GM21423 (cell line): Measurements from ENCODE around the gene ZFYVE21.

Source experiments
- ATAC-seq: cut with Tn5 transposase; IDR thresholded peaks from one replicate; pipeline ENCODE4 v1.9.1; 2021; ENCODE audit warnings: mild to moderate bottlenecking, moderate library complexity; ENCODE audit not compliant: unreplicated experiment

ZFYVE21 gene

DNA sequence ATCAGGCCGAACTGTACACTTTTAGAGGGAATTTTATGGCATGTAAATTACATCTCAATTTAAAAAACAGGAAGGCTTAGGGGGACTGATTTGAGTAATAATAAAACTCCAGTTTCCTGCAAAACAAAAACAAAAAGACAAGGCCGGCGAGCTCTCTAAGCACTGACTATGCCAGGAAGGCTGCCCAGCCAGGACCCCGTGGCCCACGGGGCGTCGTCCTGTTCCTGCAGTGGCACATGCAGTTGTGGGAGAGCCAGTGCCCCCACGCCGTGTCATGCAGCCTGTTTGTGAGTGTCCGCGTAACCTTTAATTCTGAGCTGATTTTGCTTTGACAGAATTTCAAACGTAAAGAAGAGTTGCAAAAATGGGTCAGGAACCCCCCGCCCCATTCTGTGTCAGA lies 10.9 kb upstream of the ZFYVE21 start:
- ATAC-seq: no peak

- ATAC-seq: no peak
These were observed 10.5 kb upstream of the ZFYVE21 start for GRCh38 chr14:103705118-103705503.

GRCh38 chr14:103705504-103706284 lies 9.9 kb upstream of the ZFYVE21 start:
- ATAC-seq: no peak

- ATAC-seq: no peak
These were observed 8.9 kb upstream of the ZFYVE21 start for GRCh38 chr14:103706551-103707328.

DNA sequence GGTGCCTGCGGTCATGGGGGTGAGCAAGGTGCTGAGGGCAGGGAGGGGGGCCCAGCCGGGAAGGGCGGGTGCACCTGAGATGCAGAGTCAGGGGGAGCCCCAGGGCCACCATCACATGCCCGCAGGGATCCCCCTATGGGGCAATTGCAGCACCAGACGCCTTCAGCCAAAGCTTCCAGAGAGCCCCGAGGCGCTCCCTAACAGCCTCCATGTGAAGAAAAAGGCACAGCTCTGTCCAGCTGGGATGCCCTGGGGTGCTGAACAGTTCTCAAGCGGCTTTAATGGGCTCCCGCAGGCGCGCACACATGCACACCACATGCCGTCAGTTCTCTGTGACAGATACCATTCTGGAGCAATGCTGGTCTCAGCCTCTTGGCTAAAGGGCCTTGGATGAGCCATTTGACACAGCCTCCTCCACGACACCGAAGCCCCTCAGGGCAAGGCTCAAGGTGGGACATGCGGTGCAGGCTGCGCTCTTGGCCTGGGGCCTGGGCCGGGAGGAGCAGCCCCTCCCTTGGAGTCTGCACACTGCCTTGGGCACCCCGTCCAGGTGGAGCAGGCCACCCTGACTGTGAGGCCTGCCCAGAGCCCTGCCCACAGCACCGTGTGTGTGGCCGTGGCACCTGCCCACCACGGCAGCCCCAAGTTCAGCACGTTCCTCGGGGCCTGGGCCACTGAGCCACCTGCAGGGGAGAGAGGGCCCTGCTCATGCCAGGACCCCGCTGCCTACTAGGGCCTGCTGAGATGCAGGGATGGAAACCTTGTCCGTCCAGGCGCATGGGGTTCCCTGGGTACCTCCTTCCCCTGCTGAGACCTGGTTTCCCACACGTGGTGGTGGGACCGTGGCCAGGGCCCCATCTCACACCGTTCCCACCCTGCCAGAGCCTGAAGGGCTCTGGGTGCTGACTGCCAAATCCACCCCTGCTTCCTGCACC lies 8.0 kb upstream of the ZFYVE21 start:
- no peak for ATAC-seq

- no peak for ATAC-seq
These were observed 6.8 kb upstream of the ZFYVE21 start for GRCh38 chr14:103708750-103709187.

- ATAC-seq: no peak
These were observed 5.8 kb upstream of the ZFYVE21 start for GRCh38 chr14:103709814-103710213.

DNA sequence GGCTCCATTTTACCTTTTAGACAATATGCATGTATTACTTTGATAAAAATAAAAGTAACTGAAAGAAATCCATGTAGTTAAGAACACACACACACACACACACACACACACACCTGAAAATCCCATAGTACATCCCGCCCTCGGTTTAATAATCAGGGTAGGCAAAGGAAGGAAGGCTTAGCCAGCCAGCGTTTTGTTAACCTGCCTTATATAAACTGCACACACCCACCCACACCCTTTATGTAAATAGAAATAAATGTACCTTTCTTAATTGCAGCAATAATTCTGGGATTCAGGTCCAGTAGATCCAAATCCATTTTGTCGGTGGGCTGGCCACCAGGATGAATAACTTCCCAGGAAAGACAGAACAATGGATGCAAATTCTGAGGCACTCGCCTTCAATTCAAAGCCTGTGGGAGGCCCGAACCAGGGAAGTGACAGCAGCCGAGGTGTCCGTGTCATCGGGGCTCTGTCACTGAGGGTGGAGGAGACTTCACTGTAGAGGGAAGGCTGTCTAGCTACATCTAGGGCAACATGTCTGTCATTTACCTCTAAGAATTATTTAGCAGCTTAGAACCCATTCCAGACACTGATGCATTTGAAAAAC lies 4.7 kb upstream of the ZFYVE21 start:
- no peak for ATAC-seq

- ATAC-seq: no peak
These were observed 3.8 kb upstream of the ZFYVE21 start for GRCh38 chr14:103711516-103712431.

DNA sequence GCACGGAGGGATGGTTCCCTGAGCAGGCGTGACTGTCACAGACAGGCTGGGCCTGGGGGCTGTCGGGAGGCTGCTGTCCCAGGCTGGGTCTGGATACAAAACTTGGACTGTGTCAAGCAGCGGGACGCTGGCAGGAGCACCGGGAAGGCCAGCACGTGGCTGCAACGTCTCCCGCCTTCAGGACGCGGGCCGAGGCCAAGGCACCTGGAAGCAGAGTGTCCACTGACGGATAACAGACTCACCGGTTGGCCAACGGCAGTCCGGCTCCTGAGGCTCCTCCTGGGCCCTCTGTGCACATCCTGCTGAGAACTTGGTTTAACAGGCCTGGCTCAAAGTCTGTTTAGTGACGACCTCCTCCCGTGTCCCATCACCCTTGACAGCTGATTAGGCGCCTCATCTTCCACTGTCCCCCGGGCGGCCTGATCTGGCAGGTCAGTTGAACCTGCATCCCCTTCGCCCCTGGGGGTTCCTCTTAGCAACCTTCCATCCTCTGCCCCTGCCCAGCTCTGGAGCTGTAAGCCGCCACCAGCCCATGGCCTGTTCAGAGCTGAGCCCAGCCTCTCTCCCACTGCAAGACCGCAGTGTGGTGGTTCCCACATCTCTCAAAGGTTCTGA lies 2.9 kb upstream of the ZFYVE21 start:
- no peak for ATAC-seq

- ATAC-seq: no peak
These were observed 2.1 kb upstream of the ZFYVE21 start for GRCh38 chr14:103713304-103714062.

DNA sequence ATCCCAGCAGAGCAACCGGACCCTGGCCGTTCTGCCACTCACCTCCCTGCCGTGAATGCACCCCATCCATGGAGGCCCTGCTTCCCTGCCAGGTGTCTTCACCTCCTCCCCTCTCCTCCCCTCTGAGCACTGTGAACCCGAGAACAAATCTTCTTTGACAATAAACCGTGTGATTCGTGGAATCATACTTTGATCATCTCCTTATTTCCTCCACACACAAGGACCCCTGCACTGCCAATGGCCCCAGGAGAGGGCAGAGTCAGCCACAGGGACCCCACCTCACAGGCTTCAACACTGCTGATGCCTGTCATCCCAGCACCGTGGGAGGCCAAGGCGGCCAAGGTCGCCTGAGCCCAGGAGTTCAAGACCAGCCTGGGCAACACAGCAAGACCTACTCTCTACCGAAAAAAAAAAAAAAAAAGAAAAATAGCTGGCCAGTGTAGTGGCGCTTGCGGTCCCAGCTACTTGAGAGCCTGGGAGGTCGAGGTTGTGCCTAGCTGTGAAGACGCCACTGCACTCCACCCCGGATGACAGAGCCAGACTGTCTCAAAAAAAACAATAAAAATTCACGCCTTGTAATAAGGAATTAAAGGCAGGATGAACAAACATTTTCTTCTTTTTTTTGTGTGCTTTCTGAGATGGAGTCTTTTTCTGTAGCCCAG lies 1.4 kb upstream of the ZFYVE21 start:
- no peak for ATAC-seq

DNA sequence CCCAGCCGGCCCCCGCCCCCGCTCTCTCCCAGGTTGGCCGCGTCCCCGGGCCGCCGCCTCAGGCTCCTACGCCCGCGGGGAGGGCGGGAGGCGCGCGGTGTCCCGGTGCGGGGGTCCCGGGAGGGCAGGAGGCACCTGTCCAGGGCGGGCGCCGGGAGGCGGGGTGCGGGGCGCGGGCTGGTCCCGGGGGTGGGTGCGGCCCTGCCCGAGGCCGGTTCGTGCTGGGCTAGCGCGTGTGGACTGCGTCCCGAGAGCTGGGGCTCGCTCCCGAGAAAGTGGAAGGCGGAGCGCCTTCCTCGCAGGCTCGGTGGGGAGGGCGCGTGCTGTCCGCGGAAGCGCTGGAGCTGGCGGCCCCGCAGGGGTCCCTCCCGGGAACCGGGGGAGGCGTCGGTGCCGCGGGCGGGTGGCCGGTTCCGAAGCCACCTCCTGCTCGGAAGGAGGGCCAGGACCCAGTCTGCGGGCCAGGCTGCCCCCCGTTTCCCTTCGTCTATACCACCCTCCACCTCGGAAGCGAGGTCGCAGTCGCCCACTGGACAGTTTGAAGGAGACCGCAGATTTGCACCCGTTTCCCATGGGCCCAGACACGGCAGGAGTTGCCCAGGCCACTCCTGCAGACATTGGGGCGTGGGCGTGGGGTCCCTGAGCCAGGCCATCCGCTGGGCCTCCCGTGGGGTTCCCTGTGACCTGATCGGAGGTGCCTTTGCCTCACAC lies 636 bp downstream of the ZFYVE21 start:
- no peak for ATAC-seq

DNA sequence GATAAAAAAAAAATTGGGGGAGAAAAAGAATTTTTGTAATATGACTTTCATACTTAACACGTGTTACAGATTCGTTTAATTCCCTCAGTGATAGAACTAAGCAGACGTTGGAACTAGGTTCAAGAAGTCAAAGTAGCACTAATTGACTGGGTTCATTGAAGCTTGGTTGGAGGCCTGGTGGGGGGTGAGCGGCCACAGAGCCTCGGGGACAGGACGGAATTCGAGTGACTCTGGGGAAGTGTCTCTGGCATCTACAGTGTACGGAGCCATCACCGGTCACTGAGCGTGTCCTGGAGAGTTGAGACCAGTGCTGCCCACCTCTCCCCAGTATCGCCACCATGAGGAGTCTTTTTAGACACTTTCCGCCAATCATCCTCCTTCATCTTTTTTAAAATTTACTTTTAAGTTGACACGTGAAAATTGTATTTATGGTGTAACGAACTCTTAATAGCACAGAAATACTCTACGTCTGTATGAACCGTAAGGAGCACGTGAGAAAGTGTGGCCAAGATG lies 1.3 kb downstream of the ZFYVE21 start:
- no peak for ATAC-seq

DNA sequence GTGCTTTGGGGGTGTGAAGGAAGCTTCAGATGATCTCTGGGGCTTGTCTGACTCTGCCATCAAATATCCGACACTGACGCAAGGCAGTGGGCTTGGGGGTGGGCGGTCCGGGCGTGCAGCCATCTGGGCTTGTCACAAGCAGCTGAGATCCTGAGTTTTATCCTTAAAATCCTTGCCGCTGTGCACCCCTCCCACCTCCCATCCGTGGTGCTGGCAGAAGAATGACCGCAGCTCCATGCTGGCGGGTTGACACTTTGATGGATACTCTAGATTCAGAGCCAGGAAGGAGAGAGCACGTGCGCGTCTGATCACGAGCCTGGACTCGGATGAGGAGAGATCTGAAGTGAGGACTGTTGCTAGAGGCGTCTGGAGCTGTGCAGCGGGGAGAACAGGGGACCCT lies 3.0 kb downstream of the ZFYVE21 start:
- ATAC-seq: no peak

- no peak for ATAC-seq
These were observed 4.1 kb downstream of the ZFYVE21 start for GRCh38 chr14:103719751-103720150.
